PC-3 (cell line): ENCODE measurements around the gene TMEM232. TPM values are rescaled to one million over a fixed set of nuclear protein-coding genes. Genes with fewer than 3 reads are reported as not detected.

ENCODE experiments used
- ATAC-seq: fragments of 200-7000 bp; cut with Tn5 transposase; 2 replicates; pipeline ENCODE4 v1.9.1; 2020; ENCODE audit warnings: mild to moderate bottlenecking, moderate library complexity
- BruUV-seq: library from RNA; stranded (reverse); fragments of 400-500 nt; replicated peaks from 2 replicates; lab custom pipeline; 2021; lab: Mats Ljungman, UMichigan
- CTCF ChIA-PET: fragments of 300-600 bp; sonication (Branson Sonifier 250); formaldehyde crosslinking; loops from one replicate; lab custom pipeline; 2022; ENCODE audit warnings: antibody characterized with exemption; lab: Charles Lee
- POLR2A ChIA-PET: fragments of 300-600 bp; sonication (Branson Sonifier 250); formaldehyde crosslinking; loops from one replicate; lab custom pipeline; 2022; ENCODE audit warnings: antibody characterized with exemption; ENCODE audit not compliant: unreplicated experiment; lab: Charles Lee
- DNase-seq: peaks from one replicate; pipeline ENCODE4 v3.0.0-alpha.2; 2015
- H2AFZ ChIP-seq: fragments of 300-600 bp; sonication (generic); 2 replicates; pipeline ENCODE4 v1.6.0; 2016; ENCODE audit warnings: antibody characterized with exemption, low read length
- H3F3A ChIP-seq: fragments of 300-600 bp; sonication (generic); one replicate; pipeline ENCODE4 v1.6.0; 2017; ENCODE audit warnings: antibody characterized with exemption, low read length, control low read depth, mild to moderate bottlenecking; ENCODE audit not compliant: unreplicated experiment
- H3K27ac ChIP-seq: fragments of 300-600 bp; sonication (generic); 2 replicates; pipeline ENCODE4 v1.5.1; 2016; ENCODE audit warnings: mild to moderate bottlenecking, low read length
- H3K27me3 ChIP-seq: fragments of 300-600 bp; sonication (generic); 2 replicates; pipeline ENCODE4 v1.6.1; 2016; ENCODE audit warnings: low read length, mixed read lengths
- H3K36me3 ChIP-seq: fragments of 300-600 bp; sonication (generic); 2 replicates; pipeline ENCODE4 v1.6.1; 2016; ENCODE audit warnings: low read depth, mixed run types, low read length, mixed read lengths
- H3K4me1 ChIP-seq: fragments of 300-600 bp; sonication (generic); 2 replicates; pipeline ENCODE4 v1.5.1; 2016; ENCODE audit warnings: low read length; ENCODE audit not compliant: insufficient read depth
- H3K4me2 ChIP-seq: fragments of 300-600 bp; sonication (generic); 2 replicates; pipeline ENCODE4 v1.6.0; 2016; ENCODE audit warnings: low read length
- H3K4me3 ChIP-seq: fragments of 300-600 bp; sonication (generic); 2 replicates; pipeline ENCODE4 v1.5.1; 2016; ENCODE audit warnings: mild to moderate bottlenecking, low read length, mixed read lengths
- H3K79me2 ChIP-seq: fragments of 300-600 bp; sonication (generic); 2 replicates; pipeline ENCODE4 v1.6.1; 2017; ENCODE audit warnings: low read length, mixed read lengths
- H3K9ac ChIP-seq: fragments of 300-600 bp; sonication (generic); 2 replicates; pipeline ENCODE4 v1.6.0; 2016; ENCODE audit warnings: mild to moderate bottlenecking, low read length
- H3K9me2 ChIP-seq: fragments of 300-600 bp; sonication (generic); replicated peaks from 2 replicates; pipeline ENCODE4 v1.6.1; 2016; ENCODE audit warnings: mixed run types, low read length, mixed read lengths
- H3K9me3 ChIP-seq: fragments of 300-600 bp; sonication (generic); 2 replicates; pipeline ENCODE4 v1.6.1; 2016; ENCODE audit warnings: low read length, mixed read lengths
- H4K20me1 ChIP-seq: fragments of 300-600 bp; sonication (generic); 2 replicates; pipeline ENCODE4 v1.6.1; 2016; ENCODE audit warnings: low read length, mixed read lengths
- CTCF ChIP-seq: fragments of 300-600 bp; sonication (generic); conservative IDR thresholded peaks from 2 replicates; pipeline ENCODE4 v1.5.1; 2017; ENCODE audit warnings: antibody characterized with exemption, low read depth, mild to moderate bottlenecking, low read length
- EZH2 ChIP-seq: fragments of 300-600 bp; sonication (generic); IDR thresholded peaks from one replicate; pipeline ENCODE4 v1.6.1; 2017; ENCODE audit warnings: antibody characterized with exemption, mild to moderate bottlenecking, low read length; ENCODE audit not compliant: unreplicated experiment
- EZH2phosphoT487 ChIP-seq: fragments of 300-600 bp; sonication (generic); IDR thresholded peaks from 2 replicates; pipeline ENCODE4 v1.6.1; 2018; ENCODE audit warnings: mild to moderate bottlenecking, antibody characterized with exemption, low read length, borderline replicate concordance
- intact Hi-C: fragments of 100-400 bp; cut with micrococcal nuclease; formaldehyde crosslinking; loops from 2 replicates; pipeline ENCODE4 v1.9.0; 2023
- total RNA-seq: library from RNA; depleted of rRNA; stranded (reverse); fragments of >200 nt; gene quantifications from 2 replicates; pipeline ENCODE4 v1.2.3, GENCODE V29; 2014

TMEM232 gene
- total RNA-seq, 1 experiment from 2014 or later = 1.4 TPM

- H4K20me1 ChIP-seq = no peaks in the 10 kb centered on the region
- H2AFZ ChIP-seq = peak within 1 kb of the TSS; percentile 98
- CTCF ChIA-PET = no interaction called here
- peaks cover 11% of the 10 kb centered on the region; the same call in 1 of the 2 replicates for H3K4me1 ChIP-seq
- H3K4me3 ChIP-seq = peak within 1 kb of the TSS; percentile 97
- intact Hi-C loops = loop anchor here (1.0 kb wide), 1 partner anchor 353 kb away; the partner anchor contains the start of gene WDR36
- TF ChIP-seq CTCF (no peak), EZH2 (no peak), EZH2phosphoT487 (no peak)
- H3K9me3 ChIP-seq = no peaks in the 10 kb centered on the region
- DNase-seq = peak; percentile 82
- H3K9me2 ChIP-seq = no peaks in the 10 kb centered on the region
- peak within 1 kb of the TSS; percentile 91 for H3K9ac ChIP-seq
- H3K27ac ChIP-seq = peak within 1 kb of the TSS; percentile 43
- H3F3A ChIP-seq = no peaks in the 10 kb centered on the region
- peaks cover 25% of the 10 kb centered on the region for H3K79me2 ChIP-seq
- no peaks in the 10 kb centered on the region for H3K27me3 ChIP-seq
- H3K36me3 ChIP-seq = 0 out of 2 replicates have a peak, but pooled peaks cover under 1% of the 10 kb centered on the region
- POLR2A ChIA-PET = no interaction called here
- peak within 1 kb of the TSS; percentile 88 for H3K4me2 ChIP-seq
- TSS peak; percentile 44 for BruUV-seq
- ATAC-seq = peak; percentile 88
These were observed 12.6 kb upstream of the TMEM232 start, which contains the start of gene SLC25A46 for GRCh38 chr5:110738812-110739651. Gene SLC25A46, plus strand, starts transcription at chr5:110739007. Its CDS starts 113 bp downstream, at chr5:110739120.

- Histone ChIP-seq H3F3A (no peaks in the 10 kb centered on the region), H3K27ac (no peak overlapping the region), H3K4me1 (peaks cover 11% of the 10 kb centered on the region; the same call in 1 of the 2 replicates), H3K36me3 (no peaks in the 10 kb centered on the region), H3K9ac (peak overlapping the region; percentile 91), H3K79me2 (peaks cover 25% of the 10 kb centered on the region), H2AFZ (peak overlapping the region; percentile 98), H3K4me3 (peak overlapping the region; percentile 97), H3K9me3 (no peaks in the 10 kb centered on the region), H3K9me2 (no peaks in the 10 kb centered on the region), H4K20me1 (no peaks in the 10 kb centered on the region), H3K27me3 (no peaks in the 10 kb centered on the region), H3K4me2 (peak overlapping the region; percentile 88)
- POLR2A ChIA-PET = no interaction called here
- ATAC-seq = peak; percentile 61
- no peak for DNase-seq
- TSS peak; percentile 90 for BruUV-seq
- TF ChIP-seq CTCF = no peak
- TF ChIP-seq EZH2 = no peak
- TF ChIP-seq EZH2phosphoT487 = no peak
- intact Hi-C loops = no loop called here
- CTCF ChIA-PET = no interaction called here
These were observed 12.0 kb upstream of the TMEM232 start for GRCh38 chr5:110738503-110738811.

GRCh38 chr5:110736753-110737152, 10.3 kb upstream of the TMEM232 start:
- Histone ChIP-seq H3F3A (no peaks in the 10 kb centered on the region), H3K27ac (no peak overlapping the region), H3K36me3 (no peaks in the 10 kb centered on the region), H3K9me3 (no peaks in the 10 kb centered on the region), H4K20me1 (no peaks in the 10 kb centered on the region), H2AFZ (no peak overlapping the region), H3K4me2 (peak overlapping the region; percentile 10; the same call in 1 of the 2 replicates), H3K4me1 (peaks cover 11% of the 10 kb centered on the region; the same call in 1 of the 2 replicates), H3K79me2 (peaks cover 25% of the 10 kb centered on the region), H3K9ac (no peak overlapping the region), H3K9me2 (no peaks in the 10 kb centered on the region), H3K27me3 (no peaks in the 10 kb centered on the region), H3K4me3 (no peak overlapping the region)
- CTCF ChIA-PET = no interaction called here
- intact Hi-C loops = no loop called here
- no TSS peak for BruUV-seq
- ATAC-seq = no peak
- POLR2A ChIA-PET = no interaction called here
- no peak for DNase-seq
- no peak for TF ChIP-seq EZH2
- TF ChIP-seq CTCF = no peak
- TF ChIP-seq EZH2phosphoT487 = no peak
